ENCODE measurements around the gene UBL7.

DNA sequence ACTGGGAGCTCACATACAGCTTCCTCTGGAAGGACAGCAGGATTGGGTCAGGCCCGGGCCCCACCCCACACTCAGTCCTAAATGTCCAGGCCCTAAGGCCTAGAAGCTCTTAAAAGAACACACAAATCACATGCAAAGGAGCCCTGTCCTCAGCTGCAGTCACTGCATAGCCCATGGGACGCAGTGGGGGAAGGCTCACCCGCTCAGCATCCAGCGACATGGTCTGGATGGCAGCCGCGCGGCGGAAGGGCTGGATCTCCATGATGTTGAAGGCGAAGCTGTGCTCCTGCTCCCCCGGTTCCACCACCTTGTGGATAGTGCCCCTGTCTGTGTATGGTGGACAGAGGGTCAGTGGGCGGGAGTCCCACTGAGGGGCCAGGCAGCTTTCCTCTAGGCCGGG, 49.3 kb downstream of the UBL7 start:
- TF ChIP-seq, protein P1, sequence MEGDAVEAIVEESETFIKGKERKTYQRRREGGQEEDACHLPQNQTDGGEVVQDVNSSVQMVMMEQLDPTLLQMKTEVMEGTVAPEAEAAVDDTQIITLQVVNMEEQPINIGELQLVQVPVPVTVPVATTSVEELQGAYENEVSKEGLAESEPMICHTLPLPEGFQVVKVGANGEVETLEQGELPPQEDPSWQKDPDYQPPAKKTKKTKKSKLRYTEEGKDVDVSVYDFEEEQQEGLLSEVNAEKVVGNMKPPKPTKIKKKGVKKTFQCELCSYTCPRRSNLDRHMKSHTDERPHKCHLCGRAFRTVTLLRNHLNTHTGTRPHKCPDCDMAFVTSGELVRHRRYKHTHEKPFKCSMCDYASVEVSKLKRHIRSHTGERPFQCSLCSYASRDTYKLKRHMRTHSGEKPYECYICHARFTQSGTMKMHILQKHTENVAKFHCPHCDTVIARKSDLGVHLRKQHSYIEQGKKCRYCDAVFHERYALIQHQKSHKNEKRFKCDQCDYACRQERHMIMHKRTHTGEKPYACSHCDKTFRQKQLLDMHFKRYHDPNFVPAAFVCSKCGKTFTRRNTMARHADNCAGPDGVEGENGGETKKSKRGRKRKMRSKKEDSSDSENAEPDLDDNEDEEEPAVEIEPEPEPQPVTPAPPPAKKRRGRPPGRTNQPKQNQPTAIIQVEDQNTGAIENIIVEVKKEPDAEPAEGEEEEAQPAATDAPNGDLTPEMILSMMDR (IDR thresholded peaks at IDR 0.05): no peak
- TF ChIP-seq POLR2A (IDR thresholded peaks at IDR 0.05): no peak
